HG03095 (cell line): ENCODE measurements around the gene IFNA21.
A peak's percentile ranks its signal among the peaks of the same experiment; 100 is the strongest.
"Not testable (repeated sequence)": the region's sequence is repeated elsewhere in the genome, so short reads cannot be mapped to it uniquely, and the experiment has no call there.

Experiments used
- ATAC-seq: cut with Tn5 transposase; IDR thresholded peaks from one replicate; pipeline ENCODE4 v1.9.1; 2021; ENCODE audit warnings: moderate library complexity; ENCODE audit not compliant: unreplicated experiment

Gene IFNA21

DNA sequence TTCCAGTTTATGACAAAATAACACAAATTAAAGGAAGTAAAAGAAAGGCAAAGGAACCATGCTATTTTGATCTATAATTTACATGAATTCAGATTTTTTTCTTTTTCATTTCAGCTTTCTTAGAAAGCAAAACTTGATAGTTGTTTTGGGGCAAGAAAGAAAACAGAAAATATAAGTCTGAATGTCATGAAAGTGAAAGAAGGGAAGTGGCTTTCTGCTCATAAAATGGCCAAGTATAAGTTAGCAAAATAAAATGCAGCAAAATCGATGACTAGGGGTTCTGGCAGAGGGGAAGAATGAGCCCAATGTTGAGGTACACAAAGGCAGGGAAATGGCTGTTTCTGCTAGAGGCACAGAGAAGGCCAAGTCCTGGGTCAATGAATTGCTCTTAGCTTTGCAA lies 21.9 kb downstream of the IFNA21 start:
- peak; percentile 59 for ATAC-seq

DNA sequence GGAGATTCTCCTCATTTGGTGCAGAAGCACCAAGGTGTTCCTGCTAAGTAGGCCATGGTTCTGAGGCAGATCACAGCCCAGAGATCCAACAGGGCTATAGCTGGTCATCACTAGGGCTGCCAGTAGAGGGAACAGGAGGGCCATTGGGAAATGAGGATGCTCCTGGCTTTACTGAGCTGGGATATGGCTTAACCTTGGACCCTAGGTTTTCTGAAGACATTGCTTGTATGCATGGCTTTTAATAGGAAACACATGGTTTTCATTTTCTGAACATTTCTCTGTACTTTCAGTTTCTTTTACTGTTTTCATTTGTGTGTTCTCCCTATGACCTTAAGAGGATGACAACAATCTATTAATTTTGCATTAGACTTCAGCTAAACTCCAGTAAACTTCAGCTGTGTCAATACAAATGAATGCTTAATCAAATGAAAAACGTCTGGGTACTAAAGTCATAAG lies 25.0 kb downstream of the IFNA21 start, which contains the start of gene IFNW1:
Gene IFNW1 (minus strand): TSS at position 406 of the 456 bp plus-strand sequence. CDS start 262 bp downstream, at position 144.
- ATAC-seq = peak; percentile 82

DNA sequence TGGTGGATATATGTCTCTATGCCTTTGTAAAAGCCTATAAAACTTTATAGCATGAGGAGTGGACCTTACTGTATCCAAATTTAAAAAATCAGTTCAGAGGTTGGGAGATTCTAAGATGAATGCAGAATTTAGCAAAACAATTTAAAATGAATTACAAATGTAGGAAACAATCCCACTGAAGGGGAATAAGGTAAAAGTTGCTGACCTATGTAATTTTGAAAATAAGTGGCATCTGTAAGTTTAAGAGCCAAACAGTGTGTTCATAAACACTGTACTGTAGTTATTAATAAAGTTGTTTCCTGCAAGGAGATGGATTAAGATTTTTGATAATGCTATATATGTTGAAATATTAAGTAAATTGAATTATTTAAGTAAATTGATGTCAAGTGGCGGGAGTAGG lies 29.4 kb downstream of the IFNA21 start:
- ATAC-seq = no peak

DNA sequence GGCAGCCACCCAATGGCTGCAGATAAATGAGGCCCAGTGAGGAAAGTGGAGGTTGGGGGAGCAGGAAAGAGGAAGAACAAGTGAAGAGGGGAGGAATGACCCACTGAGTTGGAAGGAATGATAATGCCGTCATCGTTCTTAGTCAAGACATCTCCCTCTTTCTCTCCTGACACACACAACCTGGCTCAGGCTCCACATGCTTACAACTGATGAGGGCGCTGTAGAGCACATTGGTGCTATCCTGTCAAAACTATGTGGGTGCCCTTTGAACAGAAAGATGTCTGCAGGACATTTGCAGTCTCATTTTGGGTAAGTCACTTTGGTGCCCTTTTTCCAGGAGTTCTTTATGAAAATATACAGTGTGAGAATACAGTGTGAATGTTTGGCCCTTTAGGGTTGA lies 30.7 kb downstream of the IFNA21 start:
- no peak for ATAC-seq

DNA sequence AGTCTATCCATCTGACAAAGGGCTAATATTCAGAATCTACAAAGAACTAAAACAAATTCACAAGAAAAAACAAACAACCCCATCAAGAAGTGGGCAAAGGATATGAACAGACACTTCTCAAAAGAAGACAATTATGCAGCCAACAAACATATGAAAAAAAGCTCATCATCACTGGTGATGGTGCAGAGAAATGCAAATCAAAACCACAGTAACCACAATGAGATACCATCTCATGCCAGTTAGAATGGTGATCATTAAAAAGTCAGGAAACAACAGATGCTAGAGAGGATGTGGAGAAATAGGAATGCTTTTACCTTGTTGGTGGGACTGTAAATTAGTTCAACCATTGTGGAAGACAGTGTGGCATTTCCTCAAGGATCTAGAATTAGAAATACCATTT lies 38.3 kb downstream of the IFNA21 start:
- ATAC-seq = not testable (repeated sequence)

DNA sequence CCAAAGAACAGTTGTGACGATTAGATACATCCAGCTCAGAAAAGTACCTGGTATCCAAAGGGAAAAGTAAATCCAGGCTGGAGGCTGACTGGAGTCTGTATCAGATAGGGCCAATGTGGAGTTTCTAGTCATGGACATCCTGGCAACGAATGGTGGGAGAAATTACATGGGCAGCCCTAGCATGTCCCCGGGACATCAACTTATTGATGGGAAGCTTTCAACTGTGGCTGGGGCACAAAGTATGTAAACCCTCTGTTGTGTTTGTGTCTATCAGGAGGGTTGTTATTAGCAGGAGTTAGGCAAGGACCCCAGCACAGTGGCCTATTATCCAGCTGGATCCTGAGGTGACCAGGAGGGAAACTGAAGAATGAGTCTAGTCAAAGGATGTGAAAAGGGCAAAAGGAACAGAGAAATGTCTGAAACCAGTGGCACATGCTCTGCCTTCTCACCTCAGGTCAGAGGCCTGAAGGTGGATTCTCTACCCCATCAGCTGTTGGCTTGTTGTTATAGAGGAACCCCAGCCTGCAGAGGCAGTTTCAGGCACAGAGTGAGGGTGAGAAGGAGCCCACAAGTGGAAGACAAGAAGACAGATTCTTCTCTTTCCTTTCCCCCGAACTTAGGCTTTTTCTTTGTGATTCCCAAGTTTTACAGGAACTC lies 44.7 kb downstream of the IFNA21 start:
- peak; percentile 99 for ATAC-seq

DNA sequence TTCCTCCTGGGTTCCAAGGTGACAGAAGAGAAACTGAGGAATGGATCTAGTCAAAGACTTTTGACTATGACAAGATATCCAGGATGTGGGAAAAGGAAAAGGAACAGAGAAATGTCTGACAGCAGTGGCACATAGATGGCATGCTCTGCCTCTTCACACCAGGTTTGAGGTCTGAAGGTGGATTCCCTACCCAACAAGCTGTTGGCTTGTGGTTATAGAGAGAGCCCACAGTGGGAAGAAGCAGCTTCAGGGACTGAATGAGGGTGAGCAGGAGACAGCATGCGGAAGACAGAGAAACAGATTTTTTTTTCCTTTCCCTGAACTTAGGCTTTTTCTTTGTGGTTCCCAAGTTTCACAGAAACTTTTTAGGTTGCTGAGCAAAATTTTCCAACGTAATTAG lies 45.4 kb downstream of the IFNA21 start:
- no peak for ATAC-seq

DNA sequence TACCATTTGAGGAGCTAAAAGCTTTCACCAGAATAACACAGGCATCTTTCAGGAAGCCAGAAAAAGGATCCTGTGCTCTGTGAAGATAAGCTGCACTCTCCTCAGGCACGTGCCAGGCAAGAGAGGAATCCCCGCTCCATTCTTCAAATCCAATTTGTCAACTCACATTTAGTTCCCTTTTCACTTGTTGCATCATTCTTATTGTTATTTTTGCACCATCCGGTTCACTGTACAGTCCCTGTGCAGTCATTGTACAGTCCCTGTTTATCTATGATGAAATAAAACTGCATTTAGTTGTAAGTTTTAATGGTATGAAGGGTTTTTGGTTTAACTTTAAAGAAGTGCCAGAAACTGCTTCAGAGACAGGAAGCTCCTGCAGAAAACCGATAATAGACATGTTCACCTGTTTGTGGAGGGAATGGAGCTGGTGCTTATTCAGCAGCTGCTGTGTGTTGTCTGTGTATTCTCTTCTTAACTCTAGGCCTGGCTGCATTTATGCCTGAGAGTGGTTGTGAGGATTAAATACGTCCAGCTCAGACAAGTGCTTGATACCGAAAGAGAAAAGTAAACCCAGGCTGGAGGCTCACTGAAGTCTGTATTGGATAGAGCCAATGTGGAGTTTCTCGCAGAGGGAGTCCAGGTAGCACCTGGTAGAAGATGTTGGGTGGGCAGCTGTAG lies 47.2 kb downstream of the IFNA21 start:
- ATAC-seq = no peak
